ENCODE results near the gene PKIG. TPM values are rescaled to one million over a fixed set of nuclear protein-coding genes. Genes with fewer than 3 reads are reported as not detected.
A peak's percentile ranks its signal among the peaks of the same experiment; 100 is the strongest.

PKIG gene
- total RNA-seq, 1 experiment from 2014 or later: 19.2 TPM

- H3K4me3 Mint-ChIP-seq (ENCODE audit: unreplicated experiment): no peak overlapping the region
- no peak for TF ChIP-seq CTCF (IDR thresholded peaks at IDR 0.05; ENCODE audit: unreplicated experiment)
- CTCF ChIA-PET: interaction anchor here (0.7 to 1.0 kb wide), 2 partner anchors 13 to 907 kb away, joined by 3 to 4 read pairs; no protein-coding TSS in a partner anchor
- H3K27me3 Mint-ChIP-seq (ENCODE audit: insufficient read depth, unreplicated experiment): no peaks in the 10 kb centered on the region
- peaks cover 3% of the 10 kb centered on the region for H3K36me3 Mint-ChIP-seq (ENCODE audit: insufficient read depth, unreplicated experiment)
- intact Hi-C loops (cut with micrococcal nuclease): no loop called here
- no peak overlapping the region for H3K27ac Mint-ChIP-seq (ENCODE audit: low read depth, unreplicated experiment)
- POLR2A ChIA-PET: no interaction called here
- no peaks in the 10 kb centered on the region for H3K9me3 Mint-ChIP-seq (ENCODE audit: unreplicated experiment)
- peaks cover 33% of the 10 kb centered on the region for H3K4me1 Mint-ChIP-seq (ENCODE audit: insufficient read depth, unreplicated experiment)
- no peak for DNase-seq (ENCODE audit: unreplicated experiment)
- BruUV-seq (replicated peaks): no TSS peak
Observed at GRCh38 chr20:44640522-44640921, 58.1 kb downstream of the PKIG start.

- ChIA-PET CTCF (interaction anchor here (2.3 kb wide), 1 partner anchor 31 kb away, joined by 8 read pairs; no protein-coding TSS in a partner anchor), POLR2A (interaction anchor here (0.6 to 1.2 kb wide), 3 partner anchors 23 to 165 kb away, joined by 3 to 6 read pairs (median 3); no protein-coding TSS in a partner anchor)
- Mint-ChIP-seq H3K27me3 (ENCODE audit: insufficient read depth, unreplicated experiment) (no peaks in the 10 kb centered on the region), H3K4me1 (ENCODE audit: insufficient read depth, unreplicated experiment) (peaks cover 33% of the 10 kb centered on the region), H3K27ac (ENCODE audit: low read depth, unreplicated experiment) (peak overlapping the region; percentile 89), H3K4me3 (ENCODE audit: unreplicated experiment) (no peak overlapping the region), H3K9me3 (ENCODE audit: unreplicated experiment) (no peaks in the 10 kb centered on the region), H3K36me3 (ENCODE audit: insufficient read depth, unreplicated experiment) (no peaks in the 10 kb centered on the region)
- intact Hi-C loops (cut with micrococcal nuclease): no loop called here
- TF ChIP-seq CTCF (IDR thresholded peaks at IDR 0.05; ENCODE audit: unreplicated experiment): no peak
- no peak for DNase-seq (ENCODE audit: unreplicated experiment)
- BruUV-seq (replicated peaks): no TSS peak
Observed at GRCh38 chr20:44641325-44641724, 58.9 kb downstream of the PKIG start.

- ChIA-PET POLR2A (interaction anchor here (0.6 to 2.7 kb wide), 13 partner anchors 9 to 323 kb away, joined by 3 to 28 read pairs (median 4); partner anchors contain the start of genes ADA and TTPAL), CTCF (interaction anchor here (0.6 to 2.3 kb wide), 10 partner anchors 14 to 244 kb away, joined by 3 to 8 read pairs (median 4); no protein-coding TSS in a partner anchor)
- intact Hi-C loops (cut with micrococcal nuclease): no loop called here
- Mint-ChIP-seq H3K9me3 (ENCODE audit: unreplicated experiment) (no peaks in the 10 kb centered on the region), H3K4me3 (ENCODE audit: unreplicated experiment) (peak overlapping the region; percentile 3), H3K27ac (ENCODE audit: low read depth, unreplicated experiment) (peak overlapping the region; percentile 89), H3K36me3 (ENCODE audit: insufficient read depth, unreplicated experiment) (no peaks in the 10 kb centered on the region), H3K4me1 (ENCODE audit: insufficient read depth, unreplicated experiment) (peaks cover 33% of the 10 kb centered on the region), H3K27me3 (ENCODE audit: insufficient read depth, unreplicated experiment) (no peaks in the 10 kb centered on the region)
- no peak for TF ChIP-seq CTCF (IDR thresholded peaks at IDR 0.05; ENCODE audit: unreplicated experiment)
- no TSS peak for BruUV-seq (replicated peaks)
- DNase-seq (ENCODE audit: unreplicated experiment): peak; percentile 89
Observed at GRCh38 chr20:44642203-44643153, 60.1 kb downstream of the PKIG start.

- POLR2A ChIA-PET: interaction anchor here (0.6 to 2.7 kb wide), 9 partner anchors 8 to 323 kb away, joined by 3 to 28 read pairs (median 5); partner anchors contain the start of genes ADA and TTPAL
- DNase-seq (ENCODE audit: unreplicated experiment): no peak
- CTCF ChIA-PET: interaction anchor here (0.6 to 2.3 kb wide), 11 partner anchors 9 to 170 kb away, joined by 3 to 8 read pairs (median 3); partner anchors contain the start of gene ADA
- TF ChIP-seq CTCF (IDR thresholded peaks at IDR 0.05; ENCODE audit: unreplicated experiment): no peak
- Mint-ChIP-seq H3K36me3 (ENCODE audit: insufficient read depth, unreplicated experiment) (no peaks in the 10 kb centered on the region), H3K9me3 (ENCODE audit: unreplicated experiment) (no peaks in the 10 kb centered on the region), H3K4me3 (ENCODE audit: unreplicated experiment) (no peak overlapping the region), H3K27me3 (ENCODE audit: insufficient read depth, unreplicated experiment) (no peaks in the 10 kb centered on the region), H3K4me1 (ENCODE audit: insufficient read depth, unreplicated experiment) (peaks cover 33% of the 10 kb centered on the region), H3K27ac (ENCODE audit: low read depth, unreplicated experiment) (peak overlapping the region; percentile 83)
- no TSS peak for BruUV-seq (replicated peaks)
- intact Hi-C loops (cut with micrococcal nuclease): no loop called here
Observed at GRCh38 chr20:44643154-44643519, 60.8 kb downstream of the PKIG start.

Measured in MCF 10A (cell line).